GM12878 (cell line): Measurements from ENCODE around the gene PTPRF. TPM values are rescaled to one million over a fixed set of nuclear protein-coding genes. Genes with fewer than 3 reads are reported as not detected.

Experiments
- ATAC-seq: fragments of 200-7000 bp; cut with Tn5 transposase; 3 replicates; pipeline ENCODE4 v1.9.1; 2020; ENCODE audit warnings: mild to moderate bottlenecking, moderate library complexity
- BruUV-seq: library from RNA; stranded (reverse); fragments of 400-500 nt; replicated peaks from 2 replicates; lab custom pipeline; 2021; lab: Mats Ljungman, UMichigan
- CTCF ChIA-PET: fragments of 300-600 bp; sonication (Branson Sonifier 250); formaldehyde crosslinking; extraction: SDS; loops from one replicate; lab custom pipeline; 2021; ENCODE audit warnings: inconsistent platforms; lab: Yijun Ruan, JAX
- POLR2A ChIA-PET: fragments of 350-600 bp; formaldehyde crosslinking; extraction: SDS; loops from one replicate; lab custom pipeline; 2021; ENCODE audit warnings: inconsistent platforms; lab: Charles Lee
- RAD21 ChIA-PET: fragments of 300-600 bp; sonication (Branson Sonifier 250); formaldehyde crosslinking; loops from one replicate; lab custom pipeline; 2023; ENCODE audit warnings: antibody characterized with exemption; ENCODE audit not compliant: unreplicated experiment; lab: Charles Lee
- SMC1A ChIA-PET: fragments of 300-600 bp; sonication (Branson Sonifier 250); formaldehyde crosslinking; loops from one replicate; lab custom pipeline; 2023; ENCODE audit not compliant: unreplicated experiment, uncharacterized antibody; lab: Charles Lee
- DNase-seq: peaks from one replicate; pipeline ENCODE4 v3.0.0-alpha.2; 2011; ENCODE audit warnings: low read depth, low spot score
- FAIRE-seq: peaks from 3 replicates; lab custom pipeline; 2011; peaks lifted over from hg19 to GRCh38; lab: Jason Lieb, UNC
- H2AFZ ChIP-seq: 2 replicates; pipeline ENCODE4 v1.6.0; 2011; ENCODE audit warnings: low read depth, low read length, control low read depth; ENCODE audit not compliant: control insufficient read depth
- H3K27ac ChIP-seq: 2 replicates; pipeline ENCODE4 v1.5.1; 2011; ENCODE audit warnings: control low read depth; ENCODE audit not compliant: control insufficient read depth, insufficient read depth
- H3K27me3 ChIP-seq, 2 experiments: replicated peaks in 1 of 2; 2 replicates each; pipeline versions ENCODE4 v1.6.0 to v1.6.1; 2011; ENCODE audit warnings: low read length in 1 of 2; ENCODE audit not compliant: control insufficient read depth in 2 of 2, insufficient read depth in 2 of 2
- H3K36me3 ChIP-seq, 2 experiments: 2 replicates each; pipeline ENCODE4 v1.5.1; 2011; ENCODE audit warnings: low read length in 1 of 2; ENCODE audit not compliant: control insufficient read depth in 2 of 2, insufficient read depth in 2 of 2
- H3K4me1 ChIP-seq: 2 replicates; pipeline ENCODE4 v1.6.1; 2011; ENCODE audit warnings: mild to moderate bottlenecking, low read length, moderate library complexity, mixed read lengths; ENCODE audit not compliant: control insufficient read depth, insufficient read depth
- H3K4me2 ChIP-seq: 2 replicates; pipeline ENCODE4 v1.6.0; 2011; ENCODE audit warnings: control low read depth; ENCODE audit not compliant: control insufficient read depth, insufficient read depth
- H3K4me3 ChIP-seq: fragments of 200-600 bp; sonication (generic); 2 replicates; pipeline ENCODE4 v1.5.1; 2016
- H3K79me2 ChIP-seq: 2 replicates; pipeline ENCODE4 v1.6.0; 2011; ENCODE audit warnings: low read length; ENCODE audit not compliant: control insufficient read depth, insufficient read depth
- H3K9ac ChIP-seq: 2 replicates; pipeline ENCODE4 v1.8.0; 2011; ENCODE audit warnings: low read length, control low read depth, mixed read lengths; ENCODE audit not compliant: control insufficient read depth, insufficient read depth
- H3K9me3 ChIP-seq: replicated peaks from 3 replicates; pipeline ENCODE4 v1.5.1; 2011; ENCODE audit warnings: mild to moderate bottlenecking, low read length; ENCODE audit not compliant: control insufficient read depth, insufficient read depth
- H4K20me1 ChIP-seq: 2 replicates; pipeline ENCODE4 v1.6.0; 2011; ENCODE audit not compliant: control insufficient read depth, insufficient read depth
- BRCA1 ChIP-seq: IDR thresholded peaks from 2 replicates; pipeline ENCODE4 v1.6.1; 2011; ENCODE audit warnings: low read depth, low read length, improper control_type of control experiment
- CHD1 ChIP-seq: IDR thresholded peaks from 2 replicates; pipeline ENCODE4 v1.6.1; 2012; ENCODE audit warnings: low read depth, low read length, improper control_type of control experiment
- EED ChIP-seq: sonication (generic); IDR thresholded peaks from 2 replicates; pipeline ENCODE4 v1.6.1; 2016; ENCODE audit warnings: antibody characterized with exemption, low read depth
- HDAC2 ChIP-seq: fragments of 200-600 bp; sonication (generic); IDR thresholded peaks from 2 replicates; pipeline ENCODE4 v1.6.1; 2017
- JUND ChIP-seq: IDR thresholded peaks from 2 replicates; pipeline ENCODE4 v1.6.1; 2012; ENCODE audit warnings: low read depth, mild to moderate bottlenecking, low read length, improper control_type of control experiment, moderate library complexity
- NRF1 ChIP-seq: conservative IDR thresholded peaks from 2 replicates; pipeline ENCODE4 v1.6.1; 2011; ENCODE audit warnings: mild to moderate bottlenecking, low read depth, low read length, improper control_type of control experiment
- RAD51 ChIP-seq: fragments of 450-650 bp; IDR thresholded peaks from 2 replicates; pipeline ENCODE4 v1.6.1; 2016; ENCODE audit warnings: moderate library complexity, mild to moderate bottlenecking, inconsistent platforms
- RFX5 ChIP-seq: IDR thresholded peaks from 2 replicates; pipeline ENCODE4 v1.6.1; 2011; ENCODE audit warnings: low read depth, low read length, improper control_type of control experiment
- RUNX3 ChIP-seq: IDR thresholded peaks from 2 replicates; pipeline ENCODE4 v1.6.1; 2012; ENCODE audit warnings: low read length, inconsistent platforms
- SMC3 ChIP-seq: IDR thresholded peaks from 2 replicates; pipeline ENCODE4 v1.6.1; 2011; ENCODE audit warnings: low read length, improper control_type of control experiment, borderline replicate concordance
- SPI1 ChIP-seq: IDR thresholded peaks from 2 replicates; pipeline ENCODE4 v1.6.1; 2011; ENCODE audit warnings: low read depth, mild to moderate bottlenecking, low read length, moderate library complexity, borderline replicate concordance; ENCODE audit not compliant: insufficient read depth
- TCF3 ChIP-seq: IDR thresholded peaks from 2 replicates; pipeline ENCODE4 v1.6.1; 2012; ENCODE audit warnings: low read depth, mild to moderate bottlenecking, low read length, borderline replicate concordance; ENCODE audit not compliant: insufficient read depth
- WRNIP1 ChIP-seq: IDR thresholded peaks from 2 replicates; pipeline ENCODE4 v1.6.1; 2011; ENCODE audit warnings: low read depth, low read length, improper control_type of control experiment, borderline replicate concordance
- ZBTB11 ChIP-seq: fragments of 450-650 bp; formaldehyde crosslinking; IDR thresholded peaks from 2 replicates; pipeline ENCODE4 v1.5.0; 2022; ENCODE audit warnings: mild to moderate bottlenecking, missing genetic modification characterization
- ZNF207 ChIP-seq: fragments of 450-650 bp; IDR thresholded peaks from 2 replicates; pipeline ENCODE4 v1.6.1; 2014; ENCODE audit warnings: antibody characterized with exemption, mild to moderate bottlenecking, borderline replicate concordance
- WGBS: methylation state at CpG from one replicate; pipeline ENCODE4 v1.1.6; 2016; ENCODE audit warnings: low lambda C conversion rate; ENCODE audit not compliant: insufficient replicate concordance, insufficient coverage; ENCODE audit errors: missing lambda C conversion rate; 5-methylcytosine and 5-hydroxymethylcytosine counted together
- in situ Hi-C: fragments of 300-500 bp; cut with MboI; formaldehyde crosslinking; loops from 9 replicates; pipeline ENCODE4 v1.14.3; 2018; ENCODE audit warnings: mixed read lengths
- intact Hi-C: fragments of 100-400 bp; cut with micrococcal nuclease; formaldehyde crosslinking; loops from one replicate; pipeline ENCODE4 v1.14.2; 2022; ENCODE audit not compliant: unreplicated experiment
- polyA plus RNA-seq, 11 experiments: library from polyadenylated mRNA; depleted of rRNA in 4 of 11; unstranded in 6 of 11; stranded (reverse) in 5 of 11; fragments of >200 nt; fragmentation: Nextera tagmentation in 4 of 11; fragmentation: Illumina TruSeq in 1 of 11; extraction: Ambion mirVana in 4 of 11; extraction: Trizol in 1 of 11; gene quantifications; 1 replicate in 1 of 11; 2 replicates in 10 of 11; pipeline versions ENCODE4 v1.2.1 to v1.2.3, GENCODE V29; 2011 to 2016; ENCODE audit warnings: inconsistent platforms in 2 of 11, missing spikeins in 2 of 11, low read depth in 1 of 11
- total RNA-seq, 4 experiments: library from RNA; depleted of rRNA in 3 of 4; stranded (reverse); fragments of >200 nt in 3 of 4; fragmentation: Illumina TruSeq in 1 of 4; extraction: Trizol in 1 of 4; gene quantifications; 2 replicates each; pipeline versions ENCODE4 v1.2.1 to v1.2.3, GENCODE V29; 2013 to 2021
- TF ChIP-seq, protein P1 (sequence below): fragments of 450-650 bp; IDR thresholded peaks from 2 replicates; pipeline ENCODE4 v1.6.1; 2017; ENCODE audit warnings: low read depth, mild to moderate bottlenecking, moderate library complexity
- TF ChIP-seq, protein P2 (sequence below): IDR thresholded peaks from 2 replicates; pipeline ENCODE4 v1.6.1; 2012; ENCODE audit warnings: mild to moderate bottlenecking, low read depth, low read length

Gene PTPRF
- total and polyA plus RNA-seq, 10 of the 15 experiments (the other 5 are each of a cell fraction or from before 2014, with no cell fraction given) = 0.04 to 2.6 (median 0.32) TPM

DNA sequence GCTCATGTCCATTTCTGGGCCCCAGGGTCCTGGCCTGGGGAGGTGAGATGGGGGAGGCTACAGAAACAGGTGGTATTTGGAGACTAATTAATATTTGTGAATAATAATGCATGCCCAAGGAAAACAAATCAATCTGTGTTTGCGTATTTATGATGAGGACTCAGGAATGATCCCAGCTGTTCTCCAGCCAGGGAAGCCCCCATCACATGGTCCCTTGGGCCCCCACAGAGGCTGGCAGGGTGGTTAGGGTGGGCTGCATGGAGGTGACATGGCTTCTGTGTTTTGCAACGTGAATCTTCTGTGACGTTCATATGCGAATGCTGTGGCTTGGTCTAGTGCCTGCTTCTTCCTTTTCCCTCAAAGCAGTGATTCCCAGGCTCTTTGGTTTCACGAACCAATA is 10.5 kb downstream of the PTPRF start:
- H3K36me3 ChIP-seq = no peaks in the 10 kb centered on the region
- no peak overlapping the region for H3K4me2 ChIP-seq
- in situ Hi-C loops = no loop called here
- ChIA-PET SMC1A (no interaction called here), CTCF (interaction anchor here (0.9 kb wide), 1 partner anchor 13 kb away, joined by 3 read pairs; no protein-coding TSS in a partner anchor), RAD21 (no interaction called here), POLR2A (no interaction called here)
- WGBS = 40% methylated on average over 5 of the region's 5 CpGs
- H3K27ac ChIP-seq = no peak overlapping the region
- no TSS peak for BruUV-seq
- H3K9ac ChIP-seq = no peak overlapping the region
- H3K9me3 ChIP-seq = no peaks in the 10 kb centered on the region
- H3K4me3 ChIP-seq = no peak overlapping the region
- no peaks in the 10 kb centered on the region for H3K79me2 ChIP-seq
- no peaks in the 10 kb centered on the region for H3K4me1 ChIP-seq
- ATAC-seq (no peak), FAIRE-seq (no peak), DNase-seq (no peak)
- TF ChIP-seq, protein P1, sequence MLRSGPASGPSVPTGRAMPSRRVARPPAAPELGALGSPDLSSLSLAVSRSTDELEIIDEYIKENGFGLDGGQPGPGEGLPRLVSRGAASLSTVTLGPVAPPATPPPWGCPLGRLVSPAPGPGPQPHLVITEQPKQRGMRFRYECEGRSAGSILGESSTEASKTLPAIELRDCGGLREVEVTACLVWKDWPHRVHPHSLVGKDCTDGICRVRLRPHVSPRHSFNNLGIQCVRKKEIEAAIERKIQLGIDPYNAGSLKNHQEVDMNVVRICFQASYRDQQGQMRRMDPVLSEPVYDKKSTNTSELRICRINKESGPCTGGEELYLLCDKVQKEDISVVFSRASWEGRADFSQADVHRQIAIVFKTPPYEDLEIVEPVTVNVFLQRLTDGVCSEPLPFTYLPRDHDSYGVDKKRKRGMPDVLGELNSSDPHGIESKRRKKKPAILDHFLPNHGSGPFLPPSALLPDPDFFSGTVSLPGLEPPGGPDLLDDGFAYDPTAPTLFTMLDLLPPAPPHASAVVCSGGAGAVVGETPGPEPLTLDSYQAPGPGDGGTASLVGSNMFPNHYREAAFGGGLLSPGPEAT = no peak
- no peak for TF ChIP-seq RFX5
- TF ChIP-seq TCF3 = no peak
- no peak for TF ChIP-seq JUND
- TF ChIP-seq, protein P2, sequence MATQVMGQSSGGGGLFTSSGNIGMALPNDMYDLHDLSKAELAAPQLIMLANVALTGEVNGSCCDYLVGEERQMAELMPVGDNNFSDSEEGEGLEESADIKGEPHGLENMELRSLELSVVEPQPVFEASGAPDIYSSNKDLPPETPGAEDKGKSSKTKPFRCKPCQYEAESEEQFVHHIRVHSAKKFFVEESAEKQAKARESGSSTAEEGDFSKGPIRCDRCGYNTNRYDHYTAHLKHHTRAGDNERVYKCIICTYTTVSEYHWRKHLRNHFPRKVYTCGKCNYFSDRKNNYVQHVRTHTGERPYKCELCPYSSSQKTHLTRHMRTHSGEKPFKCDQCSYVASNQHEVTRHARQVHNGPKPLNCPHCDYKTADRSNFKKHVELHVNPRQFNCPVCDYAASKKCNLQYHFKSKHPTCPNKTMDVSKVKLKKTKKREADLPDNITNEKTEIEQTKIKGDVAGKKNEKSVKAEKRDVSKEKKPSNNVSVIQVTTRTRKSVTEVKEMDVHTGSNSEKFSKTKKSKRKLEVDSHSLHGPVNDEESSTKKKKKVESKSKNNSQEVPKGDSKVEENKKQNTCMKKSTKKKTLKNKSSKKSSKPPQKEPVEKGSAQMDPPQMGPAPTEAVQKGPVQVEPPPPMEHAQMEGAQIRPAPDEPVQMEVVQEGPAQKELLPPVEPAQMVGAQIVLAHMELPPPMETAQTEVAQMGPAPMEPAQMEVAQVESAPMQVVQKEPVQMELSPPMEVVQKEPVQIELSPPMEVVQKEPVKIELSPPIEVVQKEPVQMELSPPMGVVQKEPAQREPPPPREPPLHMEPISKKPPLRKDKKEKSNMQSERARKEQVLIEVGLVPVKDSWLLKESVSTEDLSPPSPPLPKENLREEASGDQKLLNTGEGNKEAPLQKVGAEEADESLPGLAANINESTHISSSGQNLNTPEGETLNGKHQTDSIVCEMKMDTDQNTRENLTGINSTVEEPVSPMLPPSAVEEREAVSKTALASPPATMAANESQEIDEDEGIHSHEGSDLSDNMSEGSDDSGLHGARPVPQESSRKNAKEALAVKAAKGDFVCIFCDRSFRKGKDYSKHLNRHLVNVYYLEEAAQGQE = no peak
- no peak for TF ChIP-seq HDAC2
- TF ChIP-seq NRF1 = no peak
- TF ChIP-seq EED = no peak
- TF ChIP-seq ZBTB11 = no peak
- no peak for TF ChIP-seq BRCA1
- no peak for TF ChIP-seq RAD51
- no peak for TF ChIP-seq WRNIP1
- no peak for TF ChIP-seq SMC3
- TF ChIP-seq ZNF207 = no peak
- no peak for TF ChIP-seq RUNX3
- no peak for TF ChIP-seq SPI1
- TF ChIP-seq CHD1 = no peak
- no peaks in the 10 kb centered on the region for H3K27me3 ChIP-seq
- H4K20me1 ChIP-seq = no peaks in the 10 kb centered on the region
- intact Hi-C loops = no loop called here
- no peak overlapping the region for H2AFZ ChIP-seq
